Thymus (tissue), 11 donors: Measurements from ENCODE around the gene UBE2I. TPM values are rescaled to one million over a fixed set of nuclear protein-coding genes. Genes with fewer than 3 reads are reported as not detected.
"Not testable (repeated sequence)": the region's sequence is repeated elsewhere in the genome, so short reads cannot be mapped to it uniquely, and the experiment has no call there.

Experiments
- DNase-seq, 9 donors: peaks; one replicate each; pipeline ENCODE4 v3.0.0-alpha.2; 2013; ENCODE audit warnings: low spot score in 9 of 9, low read depth in 6 of 9, missing footprints in 1 of 9
- H3K27ac ChIP-seq, 2 donors: one replicate each; pipeline ENCODE4 v1.5.1; 2013; ENCODE audit warnings: control low read depth in 1 of 2, low read depth in 1 of 2, low read length in 1 of 2, mild to moderate bottlenecking in 1 of 2, moderate library complexity in 1 of 2
- H3K27me3 ChIP-seq, 2 donors: one replicate each; pipeline ENCODE4 v1.5.1; 2013; ENCODE audit warnings: low read length in 1 of 2; ENCODE audit not compliant: control insufficient read depth in 2 of 2, insufficient read depth in 1 of 2
- H3K36me3 ChIP-seq, 2 donors: one replicate each; pipeline ENCODE4 v1.5.1; 2013; ENCODE audit warnings: low read length in 1 of 2, mild to moderate bottlenecking in 1 of 2, moderate library complexity in 1 of 2; ENCODE audit not compliant: control insufficient read depth in 2 of 2, insufficient read depth in 2 of 2
- H3K4me1 ChIP-seq, 2 donors: one replicate each; pipeline ENCODE4 v1.5.1; 2013; ENCODE audit warnings: low read length in 2 of 2; ENCODE audit not compliant: control insufficient read depth in 2 of 2, insufficient read depth in 2 of 2
- H3K4me3 ChIP-seq, 2 donors: one replicate each; pipeline ENCODE4 v1.5.1; 2013; ENCODE audit warnings: low read length in 2 of 2, control low read depth in 1 of 2, mild to moderate bottlenecking in 1 of 2
- H3K9me3 ChIP-seq, 2 donors: one replicate each; pipeline ENCODE4 v1.5.1; 2013; ENCODE audit warnings: low read length in 1 of 2, mild to moderate bottlenecking in 1 of 2; ENCODE audit not compliant: control insufficient read depth in 2 of 2, insufficient read depth in 1 of 2
- WGBS: extraction: QIAGEN DNeasy Blood & Tissue Kit; methylation state at CpG from one replicate; pipeline ENCODE4 v1.1.7; 2013; 5-methylcytosine and 5-hydroxymethylcytosine counted together
- polyA plus RNA-seq: library from polyadenylated mRNA; stranded (reverse); fragments of 200-250 nt; gene quantifications from one replicate; pipeline ENCODE4 v1.2.3, GENCODE V29; 2013
- total RNA-seq: library from RNA; stranded (reverse); fragments of 120-200 nt; gene quantifications from one replicate; pipeline ENCODE4 v1.2.4, GENCODE V29; 2013
- donor health status: healthy.

UBE2I gene
- total and polyA plus RNA-seq, 2 donors: 58.5 to 105 TPM

DNA sequence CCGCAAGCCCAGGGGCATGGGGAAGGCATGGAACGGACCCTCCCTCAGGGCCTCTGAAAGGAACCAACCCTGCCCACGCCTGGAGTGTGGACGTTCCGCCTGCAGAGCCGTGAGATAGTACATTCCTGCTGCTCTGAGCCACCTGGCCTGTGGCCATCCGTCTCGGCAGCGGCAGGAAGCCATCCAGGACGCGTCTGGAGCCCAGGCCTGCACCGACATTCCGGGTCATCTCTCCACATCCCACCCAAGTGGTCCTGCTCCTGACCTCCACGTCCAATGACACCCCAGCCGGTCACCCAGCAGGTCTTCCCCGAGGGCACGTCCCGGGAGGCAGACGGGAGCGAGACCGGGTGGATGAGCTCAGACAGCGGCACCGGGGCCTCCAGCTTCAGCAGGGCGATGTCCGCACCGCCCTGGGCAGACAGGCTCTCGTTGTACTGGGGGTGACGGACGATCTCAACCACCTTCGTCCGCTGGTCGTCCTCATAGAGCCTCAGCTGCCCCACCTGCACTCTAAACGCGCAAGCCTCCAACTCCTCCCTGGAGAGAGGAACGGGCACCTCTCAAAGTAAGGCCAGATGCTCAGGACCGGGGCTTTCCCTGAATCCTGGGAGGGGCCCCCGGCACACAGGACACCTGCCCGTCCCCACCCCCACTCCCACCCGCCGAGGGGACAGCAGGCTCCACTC, 21.3 kb upstream of the UBE2I start:
- 75% methylated on average over 40 of the region's 40 CpGs for WGBS
- no peak overlapping the region for H3K27ac ChIP-seq
- DNase-seq: no peak
- H3K4me3 ChIP-seq: no peak overlapping the region
- no peaks in the 10 kb centered on the region for H3K36me3 ChIP-seq
- peaks cover 0 to 6% of the 10 kb centered on the region in 2 donors for H3K9me3 ChIP-seq
- peaks cover 0 to 2% of the 10 kb centered on the region in 2 donors for H3K4me1 ChIP-seq
- H3K27me3 ChIP-seq: peaks cover 31 to 88% of the 10 kb centered on the region in 2 donors

DNA sequence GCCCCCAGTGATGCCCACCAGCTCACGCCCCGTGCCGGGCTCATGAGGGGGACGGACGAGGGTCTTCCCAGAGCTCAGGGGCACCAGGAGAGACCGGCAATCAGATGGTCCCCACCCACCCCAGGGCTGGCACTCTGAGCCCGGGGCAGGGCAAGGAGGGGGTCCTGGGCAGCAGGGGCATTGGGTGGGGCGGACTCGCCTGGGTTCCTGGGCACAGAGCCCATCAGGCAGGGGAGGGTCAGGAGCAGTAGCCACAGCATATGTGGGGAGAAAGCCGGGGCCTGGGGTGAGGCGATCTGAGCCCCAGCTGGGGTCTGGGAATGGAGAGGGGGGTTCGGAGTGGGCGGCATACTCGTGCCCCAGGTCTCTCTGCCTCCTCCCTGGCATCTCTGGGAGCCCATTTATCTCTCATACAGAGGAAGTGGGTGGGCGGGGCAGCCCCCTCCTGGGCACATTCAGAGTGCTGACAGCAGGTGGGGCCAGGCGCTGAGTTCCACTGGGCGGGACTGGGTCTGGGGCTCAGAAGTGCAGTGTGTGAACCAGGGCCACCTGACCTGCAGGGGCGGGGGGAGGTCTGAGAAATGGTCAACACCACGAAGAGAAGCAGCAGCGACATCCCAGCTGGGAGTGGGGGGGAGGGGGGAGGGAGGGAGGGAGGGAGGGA, 20.5 kb upstream of the UBE2I start:
- Histone ChIP-seq H3K4me1 (peaks cover 0 to 2% of the 10 kb centered on the region in 2 donors), H3K27me3 (peaks cover 29 to 88% of the 10 kb centered on the region in 2 donors), H3K9me3 (peaks cover 0 to 6% of the 10 kb centered on the region in 2 donors), H3K36me3 (no peaks in the 10 kb centered on the region), H3K4me3 (no peak overlapping the region), H3K27ac (no peak overlapping the region)
- peak in 3 of 9 donors; percentile 37 to 52 (median 42) for DNase-seq
- WGBS: 40% methylated on average over 20 of the region's 20 CpGs

DNA sequence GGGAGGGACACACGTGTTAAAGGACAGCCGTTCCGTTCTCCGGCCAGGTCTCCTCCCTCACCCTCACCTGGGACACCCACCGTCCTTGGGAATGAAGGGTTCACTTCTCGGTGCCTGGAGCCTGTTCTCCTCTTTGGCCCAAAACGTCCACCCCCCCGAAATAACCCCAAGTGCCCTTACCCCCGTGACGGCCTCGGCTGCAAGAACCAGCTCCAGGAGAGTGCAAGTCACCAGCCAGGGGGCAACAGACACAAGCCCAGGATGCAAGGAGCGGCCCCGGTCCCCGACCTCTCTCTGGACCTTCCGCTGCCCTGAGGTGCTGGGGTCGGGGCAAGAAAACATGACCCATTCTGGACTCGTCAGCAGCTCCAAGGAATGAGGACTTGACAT, 20.0 kb upstream of the UBE2I start:
- Histone ChIP-seq H3K4me3 (no peak overlapping the region), H3K27ac (no peak overlapping the region), H3K4me1 (peaks cover 0 to 2% of the 10 kb centered on the region in 2 donors), H3K27me3 (peaks cover 27 to 89% of the 10 kb centered on the region in 2 donors), H3K9me3 (peaks cover 0 to 6% of the 10 kb centered on the region in 2 donors), H3K36me3 (no peaks in the 10 kb centered on the region)
- 9% methylated on average over 17 of the region's 17 CpGs for WGBS
- DNase-seq: no peak

DNA sequence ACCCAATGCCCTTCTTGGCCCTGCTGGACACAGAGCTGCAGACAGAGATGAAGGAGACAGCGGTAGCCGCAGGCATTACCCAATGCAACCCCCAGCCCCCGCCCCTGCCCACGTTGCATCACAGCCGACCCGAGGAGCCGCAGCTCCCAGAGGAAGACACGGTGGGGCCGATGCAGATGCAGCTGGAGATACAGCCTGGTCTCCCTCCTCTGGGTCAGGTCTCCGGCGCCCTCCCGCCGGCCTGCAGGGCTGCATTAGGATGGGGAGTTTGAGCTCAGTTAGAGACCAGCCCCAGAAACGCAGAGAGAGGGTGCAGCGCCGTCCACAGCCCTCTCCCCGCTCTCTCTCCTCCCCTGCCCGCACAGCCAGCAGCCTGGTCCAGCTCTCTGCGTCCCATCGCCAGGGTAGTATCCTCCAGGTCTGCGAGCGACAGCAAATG, 19.4 kb upstream of the UBE2I start:
- 12% methylated on average over 22 of the region's 22 CpGs for WGBS
- peaks cover 0 to 6% of the 10 kb centered on the region in 2 donors for H3K9me3 ChIP-seq
- H3K27me3 ChIP-seq: peaks cover 26 to 90% of the 10 kb centered on the region in 2 donors
- H3K36me3 ChIP-seq: no peaks in the 10 kb centered on the region
- no peak overlapping the region for H3K27ac ChIP-seq
- H3K4me1 ChIP-seq: peaks cover 0 to 2% of the 10 kb centered on the region in 2 donors
- no peak overlapping the region for H3K4me3 ChIP-seq
- DNase-seq: no peak

DNA sequence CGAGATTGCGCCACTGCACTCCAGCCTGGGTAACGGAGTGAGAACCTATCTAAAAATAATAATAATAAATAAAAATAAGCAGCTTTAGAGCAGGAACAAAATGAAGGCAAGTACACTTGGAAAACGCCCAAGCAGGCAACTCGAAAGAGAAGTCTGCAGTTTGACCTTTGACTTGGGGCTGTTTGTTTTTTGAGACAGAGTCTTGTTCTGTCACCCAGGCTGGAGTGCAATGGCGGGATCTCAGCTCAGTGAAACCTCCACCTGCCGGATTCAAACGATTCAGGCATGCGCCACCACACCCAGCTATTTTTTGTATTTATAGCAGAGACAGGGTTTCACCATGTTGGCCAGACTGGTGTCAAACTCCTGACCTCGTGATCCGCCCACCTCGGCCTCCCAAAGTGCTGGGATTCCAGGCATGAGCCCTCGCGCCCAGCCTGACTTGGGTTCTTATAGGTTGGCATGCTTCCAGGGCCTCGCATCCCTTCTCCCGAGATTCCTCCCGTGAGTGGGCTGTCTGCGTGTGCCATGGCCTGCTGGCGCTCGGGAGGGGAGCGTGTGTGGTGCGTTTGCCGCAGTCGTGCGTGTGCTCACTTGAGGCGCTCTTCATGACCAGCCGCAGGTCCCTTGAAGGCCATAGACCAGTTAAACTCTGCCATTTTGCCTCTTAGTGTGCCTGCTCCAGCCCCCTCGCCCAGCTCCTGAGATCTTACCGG, 18.4 kb upstream of the UBE2I start:
- Histone ChIP-seq H3K27me3 (peaks cover 26 to 87% of the 10 kb centered on the region in 2 donors), H3K4me3 (no peak overlapping the region), H3K9me3 (peaks cover 0 to 6% of the 10 kb centered on the region in 2 donors), H3K4me1 (peaks cover 0 to 2% of the 10 kb centered on the region in 2 donors), H3K36me3 (no peaks in the 10 kb centered on the region), H3K27ac (no peak overlapping the region)
- DNase-seq: no peak
- 83% methylated on average over 29 of the region's 29 CpGs for WGBS

DNA sequence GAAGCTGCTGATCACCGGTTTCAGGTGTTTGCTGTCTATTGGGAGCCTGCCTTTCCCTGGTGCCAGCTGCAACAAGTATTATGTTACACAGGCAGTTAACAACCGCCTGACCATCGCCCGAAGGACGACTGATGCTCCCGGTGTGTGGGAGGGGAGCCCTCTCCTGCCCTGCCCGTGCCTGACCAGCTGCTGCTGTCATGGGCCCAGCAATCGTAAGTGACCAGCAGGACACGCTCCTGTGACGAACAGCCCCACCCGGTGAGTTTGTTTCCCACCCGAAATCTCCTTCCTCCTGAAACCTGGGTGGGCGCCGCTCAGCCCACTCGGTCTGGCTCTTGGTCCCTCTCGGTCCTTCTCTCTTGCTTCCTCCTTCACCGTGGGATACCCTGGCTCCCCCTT, 17.9 kb upstream of the UBE2I start:
- H3K4me1 ChIP-seq: peaks cover 0 to 2% of the 10 kb centered on the region in 2 donors
- no peak overlapping the region for H3K4me3 ChIP-seq
- no peak for DNase-seq
- peaks cover 26 to 81% of the 10 kb centered on the region in 2 donors for H3K27me3 ChIP-seq
- no peak overlapping the region for H3K27ac ChIP-seq
- peaks cover 0 to 6% of the 10 kb centered on the region in 2 donors for H3K9me3 ChIP-seq
- 59% methylated on average over 17 of the region's 17 CpGs for WGBS
- H3K36me3 ChIP-seq: no peaks in the 10 kb centered on the region

DNA sequence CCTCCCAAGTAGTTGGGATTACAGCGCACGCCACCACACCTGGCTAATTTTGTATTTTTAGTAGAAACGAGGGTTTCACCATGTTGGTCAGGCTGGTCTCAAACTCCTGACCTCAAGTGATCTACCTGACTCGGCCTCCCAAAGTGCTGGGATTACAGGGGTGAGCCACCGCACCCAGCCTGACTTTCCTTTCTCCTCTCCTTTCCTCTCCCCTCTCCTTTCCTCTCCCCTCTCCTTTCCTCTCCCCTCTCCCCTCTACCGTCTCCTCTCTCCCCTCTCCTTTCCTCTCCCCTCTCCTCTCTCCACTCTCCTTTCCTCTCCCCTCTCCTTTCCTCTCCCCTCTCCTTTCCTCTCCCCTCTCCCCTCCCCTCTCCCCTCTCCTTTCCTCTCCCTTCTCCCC, 17.2 kb upstream of the UBE2I start:
- peaks cover 24 to 78% of the 10 kb centered on the region in 2 donors for H3K27me3 ChIP-seq
- 75% methylated on average over 6 of the region's 6 CpGs for WGBS
- DNase-seq, H3K27ac ChIP-seq, H3K36me3 ChIP-seq, H3K4me3 ChIP-seq, H3K4me1 ChIP-seq, H3K9me3 ChIP-seq: not testable (repeated sequence)

DNA sequence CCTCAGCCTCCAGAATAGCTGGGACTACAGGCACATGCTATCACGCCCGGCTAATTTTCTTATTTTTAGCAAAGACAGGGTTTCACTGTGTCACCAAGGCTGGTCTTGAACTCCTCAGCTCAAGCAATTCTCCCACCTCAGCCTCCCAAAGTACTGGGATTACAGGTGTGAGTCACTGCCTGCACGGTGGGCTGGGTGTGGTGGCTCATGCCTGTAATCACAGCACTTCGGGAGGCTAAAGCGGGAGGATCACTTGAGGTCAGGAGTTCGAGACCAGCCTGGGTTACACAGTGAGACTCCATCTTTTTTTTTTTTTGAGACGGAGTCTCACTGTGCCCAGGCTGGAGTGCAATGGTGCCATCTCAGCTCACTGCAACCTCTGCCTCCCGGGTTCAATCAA, 16.6 kb upstream of the UBE2I start:
- H3K36me3 ChIP-seq, H3K4me3 ChIP-seq, H3K9me3 ChIP-seq, DNase-seq, H3K27ac ChIP-seq: not testable (repeated sequence)
- H3K4me1 ChIP-seq: peaks cover 0 to 11% of the 10 kb centered on the region in 2 donors
- WGBS: 92% methylated on average over 8 of the region's 8 CpGs
- peaks cover 24 to 72% of the 10 kb centered on the region in 2 donors for H3K27me3 ChIP-seq
